HL-60 (cell line): Measurements from ENCODE around the gene ACAP1.

ENCODE experiments used
- POLR2AphosphoS5 ChIP-seq: IDR thresholded peaks from 2 replicates; pipeline ENCODE4 v1.6.1; 2012; ENCODE audit warnings: low read depth
- TF ChIP-seq, protein P1 (sequence below): IDR thresholded peaks from one replicate; pipeline ENCODE4 v1.5.1; 2011; ENCODE audit warnings: low read length, control low read depth, inconsistent platforms; ENCODE audit not compliant: insufficient read depth

DNA sequence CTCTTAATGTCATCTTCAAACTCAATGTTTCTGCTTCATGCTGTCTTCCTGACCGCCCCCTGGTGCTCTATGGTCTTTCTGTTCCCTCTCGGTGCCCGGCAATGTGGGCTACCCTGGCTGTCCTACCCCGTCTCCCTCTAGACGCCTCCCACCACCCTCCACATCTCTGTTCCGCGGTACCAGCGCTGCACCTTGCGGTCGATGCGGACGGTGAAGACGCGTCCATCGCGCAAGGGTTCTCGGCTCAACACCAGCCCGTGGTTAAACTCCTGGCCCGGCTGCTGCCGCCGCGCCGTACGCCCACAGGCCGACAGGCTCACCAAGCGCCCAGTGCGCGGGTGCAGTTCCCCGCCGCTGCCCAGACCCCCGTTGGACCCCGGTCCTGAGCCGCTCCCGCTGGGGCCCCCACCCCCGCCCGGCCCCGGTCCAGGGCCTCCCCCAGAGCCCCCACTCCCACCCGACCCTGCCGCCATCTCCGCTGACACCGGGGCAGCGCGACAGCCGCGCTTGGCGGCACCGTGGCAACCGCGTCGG, 7.4 kb upstream of the ACAP1 start, which contains the start of gene NEURL4:
- no peak for TF ChIP-seq POLR2AphosphoS5
- TF ChIP-seq, protein P1, sequence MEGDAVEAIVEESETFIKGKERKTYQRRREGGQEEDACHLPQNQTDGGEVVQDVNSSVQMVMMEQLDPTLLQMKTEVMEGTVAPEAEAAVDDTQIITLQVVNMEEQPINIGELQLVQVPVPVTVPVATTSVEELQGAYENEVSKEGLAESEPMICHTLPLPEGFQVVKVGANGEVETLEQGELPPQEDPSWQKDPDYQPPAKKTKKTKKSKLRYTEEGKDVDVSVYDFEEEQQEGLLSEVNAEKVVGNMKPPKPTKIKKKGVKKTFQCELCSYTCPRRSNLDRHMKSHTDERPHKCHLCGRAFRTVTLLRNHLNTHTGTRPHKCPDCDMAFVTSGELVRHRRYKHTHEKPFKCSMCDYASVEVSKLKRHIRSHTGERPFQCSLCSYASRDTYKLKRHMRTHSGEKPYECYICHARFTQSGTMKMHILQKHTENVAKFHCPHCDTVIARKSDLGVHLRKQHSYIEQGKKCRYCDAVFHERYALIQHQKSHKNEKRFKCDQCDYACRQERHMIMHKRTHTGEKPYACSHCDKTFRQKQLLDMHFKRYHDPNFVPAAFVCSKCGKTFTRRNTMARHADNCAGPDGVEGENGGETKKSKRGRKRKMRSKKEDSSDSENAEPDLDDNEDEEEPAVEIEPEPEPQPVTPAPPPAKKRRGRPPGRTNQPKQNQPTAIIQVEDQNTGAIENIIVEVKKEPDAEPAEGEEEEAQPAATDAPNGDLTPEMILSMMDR = no peak
